ENCODE data around the gene COX6B2.
"Not testable (repeated sequence)": the region's sequence is repeated elsewhere in the genome, so short reads cannot be mapped to it uniquely, and the experiment has no call there.

COX6B2 gene

GRCh38 chr19:55354698-55355212 is at the start of gene COX6B2:
Gene COX6B2, minus strand, starts transcription at chr19:55354719. Its CDS starts 198 bp downstream, at chr19:55354521.
- DNase-seq, result no peak

GRCh38 chr19:55402509-55402908 is 48.0 kb upstream of the COX6B2 start:
- no peak for DNase-seq

GRCh38 chr19:55401390-55401789 is 46.9 kb upstream of the COX6B2 start:
- DNase-seq, result not testable (repeated sequence)

- no peak for DNase-seq
Observed at GRCh38 chr19:55400281-55401087, 46.0 kb upstream of the COX6B2 start.

GRCh38 chr19:55398200-55398925 is 43.8 kb upstream of the COX6B2 start:
- no peak for DNase-seq

- DNase-seq, result no peak
Observed at GRCh38 chr19:55392820-55393761, 38.6 kb upstream of the COX6B2 start.

- no peak for DNase-seq
Observed at GRCh38 chr19:55391702-55392615, 37.4 kb upstream of the COX6B2 start.

GRCh38 chr19:55391191-55391670 is 36.7 kb upstream of the COX6B2 start:
- DNase-seq, result no peak

- no peak for DNase-seq
Observed at GRCh38 chr19:55390461-55390880, 36.0 kb upstream of the COX6B2 start.

GRCh38 chr19:55389386-55390317 is 35.1 kb upstream of the COX6B2 start:
- DNase-seq, result no peak

- no peak for DNase-seq
Observed at GRCh38 chr19:55387736-55388497, 33.4 kb upstream of the COX6B2 start.

- DNase-seq, result no peak
Observed at GRCh38 chr19:55386493-55386971, 32.0 kb upstream of the COX6B2 start.

GRCh38 chr19:55385724-55386492 is 31.4 kb upstream of the COX6B2 start, which contains the start of gene RPL28:
Gene RPL28, plus strand, starts transcription at chr19:55385932. Its CDS starts 426 bp downstream, at chr19:55386358.
- DNase-seq, result peak; percentile 98

GRCh38 chr19:55384920-55385723 is 30.6 kb upstream of the COX6B2 start:
- peak; percentile 95 for DNase-seq

- DNase-seq, result peak; percentile 31
Observed at GRCh38 chr19:55384131-55384919, 29.8 kb upstream of the COX6B2 start, which contains the start of gene TMEM238. Gene TMEM238, minus strand, starts transcription at chr19:55384292. Its CDS starts 33 bp downstream, at chr19:55384259.

Measured in stimulated activated CD4-positive, alpha-beta T cell treated with anti-CD3 and anti-CD28 coated beads, Interleukin-1b, Interleukin-23, amount 100 ng/mL, for 48 hours (primary cell).